GM12878 (cell line): ENCODE measurements around the gene TET3. TPM values are rescaled to one million over a fixed set of nuclear protein-coding genes. Genes with fewer than 3 reads are reported as not detected.

Source experiments
- ATAC-seq: fragments of 200-7000 bp; cut with Tn5 transposase; 3 replicates; pipeline ENCODE4 v1.9.1; 2020; ENCODE audit warnings: mild to moderate bottlenecking, moderate library complexity
- BruUV-seq: library from RNA; stranded (reverse); fragments of 400-500 nt; replicated peaks from 2 replicates; lab custom pipeline; 2021; lab: Mats Ljungman, UMichigan
- CTCF ChIA-PET: fragments of 300-600 bp; sonication (Branson Sonifier 250); formaldehyde crosslinking; extraction: SDS; loops from one replicate; lab custom pipeline; 2021; ENCODE audit warnings: inconsistent platforms; lab: Yijun Ruan, JAX
- POLR2A ChIA-PET: fragments of 350-600 bp; formaldehyde crosslinking; extraction: SDS; loops from one replicate; lab custom pipeline; 2021; ENCODE audit warnings: inconsistent platforms; lab: Charles Lee
- RAD21 ChIA-PET: fragments of 300-600 bp; sonication (Branson Sonifier 250); formaldehyde crosslinking; loops from one replicate; lab custom pipeline; 2023; ENCODE audit warnings: antibody characterized with exemption; ENCODE audit not compliant: unreplicated experiment; lab: Charles Lee
- SMC1A ChIA-PET: fragments of 300-600 bp; sonication (Branson Sonifier 250); formaldehyde crosslinking; loops from one replicate; lab custom pipeline; 2023; ENCODE audit not compliant: unreplicated experiment, uncharacterized antibody; lab: Charles Lee
- DNase-seq: peaks from one replicate; pipeline ENCODE4 v3.0.0-alpha.2; 2011; ENCODE audit warnings: low read depth, low spot score
- FAIRE-seq: peaks from 3 replicates; lab custom pipeline; 2011; peaks lifted over from hg19 to GRCh38; lab: Jason Lieb, UNC
- H2AFZ ChIP-seq: 2 replicates; pipeline ENCODE4 v1.6.0; 2011; ENCODE audit warnings: low read depth, low read length, control low read depth; ENCODE audit not compliant: control insufficient read depth
- H3K27ac ChIP-seq: 2 replicates; pipeline ENCODE4 v1.5.1; 2011; ENCODE audit warnings: control low read depth; ENCODE audit not compliant: control insufficient read depth, insufficient read depth
- H3K27me3 ChIP-seq, 2 experiments: replicated peaks in 1 of 2; 2 replicates each; pipeline versions ENCODE4 v1.6.0 to v1.6.1; 2011; ENCODE audit warnings: low read length in 1 of 2; ENCODE audit not compliant: control insufficient read depth in 2 of 2, insufficient read depth in 2 of 2
- H3K36me3 ChIP-seq, 2 experiments: 2 replicates each; pipeline ENCODE4 v1.5.1; 2011; ENCODE audit warnings: low read length in 1 of 2; ENCODE audit not compliant: control insufficient read depth in 2 of 2, insufficient read depth in 2 of 2
- H3K4me1 ChIP-seq: 2 replicates; pipeline ENCODE4 v1.6.1; 2011; ENCODE audit warnings: mild to moderate bottlenecking, low read length, moderate library complexity, mixed read lengths; ENCODE audit not compliant: control insufficient read depth, insufficient read depth
- H3K4me2 ChIP-seq: 2 replicates; pipeline ENCODE4 v1.6.0; 2011; ENCODE audit warnings: control low read depth; ENCODE audit not compliant: control insufficient read depth, insufficient read depth
- H3K4me3 ChIP-seq: fragments of 200-600 bp; sonication (generic); 2 replicates; pipeline ENCODE4 v1.5.1; 2016
- H3K79me2 ChIP-seq: 2 replicates; pipeline ENCODE4 v1.6.0; 2011; ENCODE audit warnings: low read length; ENCODE audit not compliant: control insufficient read depth, insufficient read depth
- H3K9ac ChIP-seq: 2 replicates; pipeline ENCODE4 v1.8.0; 2011; ENCODE audit warnings: low read length, control low read depth, mixed read lengths; ENCODE audit not compliant: control insufficient read depth, insufficient read depth
- H3K9me3 ChIP-seq: replicated peaks from 3 replicates; pipeline ENCODE4 v1.5.1; 2011; ENCODE audit warnings: mild to moderate bottlenecking, low read length; ENCODE audit not compliant: control insufficient read depth, insufficient read depth
- H4K20me1 ChIP-seq: 2 replicates; pipeline ENCODE4 v1.6.0; 2011; ENCODE audit not compliant: control insufficient read depth, insufficient read depth
- CBFB ChIP-seq: IDR thresholded peaks from 2 replicates; pipeline ENCODE4 v1.6.1; 2016; ENCODE audit warnings: antibody characterized with exemption, low read depth
- EGR1 ChIP-seq, 2 experiments: IDR thresholded peaks; 1 replicate in 1 of 2; 2 replicates in 1 of 2; pipeline ENCODE4 v1.6.1; 2011 to 2012; ENCODE audit warnings: low read depth in 2 of 2, low read length in 2 of 2, borderline replicate concordance in 1 of 2, mild to moderate bottlenecking in 1 of 2, moderate library complexity in 1 of 2
- HCFC1 ChIP-seq: fragments of 150-350 bp; IDR thresholded peaks from 2 replicates; pipeline ENCODE4 v1.6.1; 2014; ENCODE audit warnings: low read length
- NBN ChIP-seq: fragments of 450-650 bp; IDR thresholded peaks from 2 replicates; pipeline ENCODE4 v1.6.1; 2016
- NFYB ChIP-seq: IDR thresholded peaks from 2 replicates; pipeline ENCODE4 v1.6.1; 2011; ENCODE audit warnings: low read depth, mild to moderate bottlenecking, low read length, improper control_type of control experiment, moderate library complexity; ENCODE audit not compliant: insufficient read depth
- PML ChIP-seq: IDR thresholded peaks from 2 replicates; pipeline ENCODE4 v1.6.1; 2012; ENCODE audit warnings: low read length, inconsistent platforms
- SRF ChIP-seq, 2 experiments: IDR thresholded peaks; 2 replicates each; pipeline ENCODE4 v1.6.1; 2011; ENCODE audit warnings: low read depth in 2 of 2, low read length in 2 of 2, mild to moderate bottlenecking in 1 of 2, moderate library complexity in 1 of 2
- SUPT20H ChIP-seq: IDR thresholded peaks from 2 replicates; pipeline ENCODE4 v1.6.1; 2011; ENCODE audit warnings: low read depth, mild to moderate bottlenecking, low read length, moderate library complexity, borderline replicate concordance; ENCODE audit not compliant: control insufficient read depth
- YBX1 ChIP-seq: fragments of 450-650 bp; IDR thresholded peaks from 2 replicates; pipeline ENCODE4 v1.6.1; 2016; ENCODE audit warnings: antibody characterized with exemption
- ZNF384 ChIP-seq: IDR thresholded peaks from 2 replicates; pipeline ENCODE4 v1.6.1; 2012; ENCODE audit warnings: low read depth, mild to moderate bottlenecking, low read length, improper control_type of control experiment, borderline replicate concordance
- WGBS: methylation state at CpG from one replicate; pipeline ENCODE4 v1.1.6; 2016; ENCODE audit warnings: low lambda C conversion rate; ENCODE audit not compliant: insufficient replicate concordance, insufficient coverage; ENCODE audit errors: missing lambda C conversion rate; 5-methylcytosine and 5-hydroxymethylcytosine counted together
- in situ Hi-C: fragments of 300-500 bp; cut with MboI; formaldehyde crosslinking; loops from 9 replicates; pipeline ENCODE4 v1.14.3; 2018; ENCODE audit warnings: mixed read lengths
- intact Hi-C: fragments of 100-400 bp; cut with micrococcal nuclease; formaldehyde crosslinking; loops from one replicate; pipeline ENCODE4 v1.14.2; 2022; ENCODE audit not compliant: unreplicated experiment
- polyA plus RNA-seq, 11 experiments: library from polyadenylated mRNA; depleted of rRNA in 4 of 11; unstranded in 6 of 11; stranded (reverse) in 5 of 11; fragments of >200 nt; fragmentation: Nextera tagmentation in 4 of 11; fragmentation: Illumina TruSeq in 1 of 11; extraction: Ambion mirVana in 4 of 11; extraction: Trizol in 1 of 11; gene quantifications; 1 replicate in 1 of 11; 2 replicates in 10 of 11; pipeline versions ENCODE4 v1.2.1 to v1.2.3, GENCODE V29; 2011 to 2016; ENCODE audit warnings: inconsistent platforms in 2 of 11, missing spikeins in 2 of 11, low read depth in 1 of 11
- total RNA-seq, 4 experiments: library from RNA; depleted of rRNA in 3 of 4; stranded (reverse); fragments of >200 nt in 3 of 4; fragmentation: Illumina TruSeq in 1 of 4; extraction: Trizol in 1 of 4; gene quantifications; 2 replicates each; pipeline versions ENCODE4 v1.2.1 to v1.2.3, GENCODE V29; 2013 to 2021
- TF ChIP-seq, protein P1 (sequence below): fragments of 150-350 bp; IDR thresholded peaks from 2 replicates; pipeline ENCODE4 v1.6.1; 2014; ENCODE audit warnings: mild to moderate bottlenecking, low read depth, low read length
- TF ChIP-seq, protein P2 (sequence below): IDR thresholded peaks from 2 replicates; pipeline ENCODE4 v1.6.1; 2012; ENCODE audit warnings: low read depth, low read length, improper control_type of control experiment
- TF ChIP-seq, protein P3 (sequence below): IDR thresholded peaks from 2 replicates; pipeline ENCODE4 v1.6.1; 2012; ENCODE audit warnings: mild to moderate bottlenecking, low read depth, low read length

Gene TET3
- total and polyA plus RNA-seq, 10 of the 15 experiments (the other 5 are each of a cell fraction or from before 2014, with no cell fraction given), result 0.77 to 25.9 (median 8.5) TPM

DNA sequence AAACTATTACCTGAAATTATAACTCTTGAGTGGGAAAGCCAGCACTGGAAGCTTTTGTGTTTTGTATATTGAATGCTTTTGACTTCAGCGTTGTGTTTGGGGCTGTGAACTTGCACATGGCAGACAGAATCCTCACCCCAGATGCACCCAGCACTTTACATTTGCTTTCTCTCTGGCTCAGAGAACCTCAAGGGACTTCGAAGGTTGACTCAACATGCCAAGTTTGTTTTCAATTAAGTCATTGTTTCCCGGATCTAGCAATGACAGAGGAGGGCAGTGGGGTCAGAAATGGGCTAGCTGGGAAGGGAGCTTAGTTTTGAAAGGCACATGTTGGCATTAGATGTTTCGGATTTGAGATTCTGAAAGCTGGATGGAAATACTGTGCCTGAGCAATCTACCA, 22.4 kb downstream of the TET3 start:
- no peaks in the 10 kb centered on the region for H3K9me3 ChIP-seq
- no peak overlapping the region for H3K27ac ChIP-seq
- DNase-seq, result no peak
- no peak for TF ChIP-seq NFYB
- no peak for TF ChIP-seq PML
- TF ChIP-seq HCFC1, result no peak
- no peak for TF ChIP-seq CBFB
- TF ChIP-seq, protein P1, sequence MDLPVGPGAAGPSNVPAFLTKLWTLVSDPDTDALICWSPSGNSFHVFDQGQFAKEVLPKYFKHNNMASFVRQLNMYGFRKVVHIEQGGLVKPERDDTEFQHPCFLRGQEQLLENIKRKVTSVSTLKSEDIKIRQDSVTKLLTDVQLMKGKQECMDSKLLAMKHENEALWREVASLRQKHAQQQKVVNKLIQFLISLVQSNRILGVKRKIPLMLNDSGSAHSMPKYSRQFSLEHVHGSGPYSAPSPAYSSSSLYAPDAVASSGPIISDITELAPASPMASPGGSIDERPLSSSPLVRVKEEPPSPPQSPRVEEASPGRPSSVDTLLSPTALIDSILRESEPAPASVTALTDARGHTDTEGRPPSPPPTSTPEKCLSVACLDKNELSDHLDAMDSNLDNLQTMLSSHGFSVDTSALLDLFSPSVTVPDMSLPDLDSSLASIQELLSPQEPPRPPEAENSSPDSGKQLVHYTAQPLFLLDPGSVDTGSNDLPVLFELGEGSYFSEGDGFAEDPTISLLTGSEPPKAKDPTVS, result no peak
- no peak for TF ChIP-seq SUPT20H
- no peak for TF ChIP-seq NBN
- TF ChIP-seq EGR1 (IDR thresholded peaks at IDR 0.05; ENCODE audit: borderline replicate concordance in 1 of 2, low read depth in 2 of 2, low read length in 2 of 2), result no peak
- TF ChIP-seq YBX1, result no peak
- TF ChIP-seq, protein P2, sequence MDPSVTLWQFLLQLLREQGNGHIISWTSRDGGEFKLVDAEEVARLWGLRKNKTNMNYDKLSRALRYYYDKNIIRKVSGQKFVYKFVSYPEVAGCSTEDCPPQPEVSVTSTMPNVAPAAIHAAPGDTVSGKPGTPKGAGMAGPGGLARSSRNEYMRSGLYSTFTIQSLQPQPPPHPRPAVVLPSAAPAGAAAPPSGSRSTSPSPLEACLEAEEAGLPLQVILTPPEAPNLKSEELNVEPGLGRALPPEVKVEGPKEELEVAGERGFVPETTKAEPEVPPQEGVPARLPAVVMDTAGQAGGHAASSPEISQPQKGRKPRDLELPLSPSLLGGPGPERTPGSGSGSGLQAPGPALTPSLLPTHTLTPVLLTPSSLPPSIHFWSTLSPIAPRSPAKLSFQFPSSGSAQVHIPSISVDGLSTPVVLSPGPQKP, result no peak
- TF ChIP-seq ZNF384, result no peak
- TF ChIP-seq, protein P3, sequence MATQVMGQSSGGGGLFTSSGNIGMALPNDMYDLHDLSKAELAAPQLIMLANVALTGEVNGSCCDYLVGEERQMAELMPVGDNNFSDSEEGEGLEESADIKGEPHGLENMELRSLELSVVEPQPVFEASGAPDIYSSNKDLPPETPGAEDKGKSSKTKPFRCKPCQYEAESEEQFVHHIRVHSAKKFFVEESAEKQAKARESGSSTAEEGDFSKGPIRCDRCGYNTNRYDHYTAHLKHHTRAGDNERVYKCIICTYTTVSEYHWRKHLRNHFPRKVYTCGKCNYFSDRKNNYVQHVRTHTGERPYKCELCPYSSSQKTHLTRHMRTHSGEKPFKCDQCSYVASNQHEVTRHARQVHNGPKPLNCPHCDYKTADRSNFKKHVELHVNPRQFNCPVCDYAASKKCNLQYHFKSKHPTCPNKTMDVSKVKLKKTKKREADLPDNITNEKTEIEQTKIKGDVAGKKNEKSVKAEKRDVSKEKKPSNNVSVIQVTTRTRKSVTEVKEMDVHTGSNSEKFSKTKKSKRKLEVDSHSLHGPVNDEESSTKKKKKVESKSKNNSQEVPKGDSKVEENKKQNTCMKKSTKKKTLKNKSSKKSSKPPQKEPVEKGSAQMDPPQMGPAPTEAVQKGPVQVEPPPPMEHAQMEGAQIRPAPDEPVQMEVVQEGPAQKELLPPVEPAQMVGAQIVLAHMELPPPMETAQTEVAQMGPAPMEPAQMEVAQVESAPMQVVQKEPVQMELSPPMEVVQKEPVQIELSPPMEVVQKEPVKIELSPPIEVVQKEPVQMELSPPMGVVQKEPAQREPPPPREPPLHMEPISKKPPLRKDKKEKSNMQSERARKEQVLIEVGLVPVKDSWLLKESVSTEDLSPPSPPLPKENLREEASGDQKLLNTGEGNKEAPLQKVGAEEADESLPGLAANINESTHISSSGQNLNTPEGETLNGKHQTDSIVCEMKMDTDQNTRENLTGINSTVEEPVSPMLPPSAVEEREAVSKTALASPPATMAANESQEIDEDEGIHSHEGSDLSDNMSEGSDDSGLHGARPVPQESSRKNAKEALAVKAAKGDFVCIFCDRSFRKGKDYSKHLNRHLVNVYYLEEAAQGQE, result no peak
- no peak for TF ChIP-seq SRF (IDR thresholded peaks at IDR 0.05; ENCODE audit: low read depth in 2 of 2, low read length in 2 of 2)
- in situ Hi-C loops, result no loop called here
- H3K4me1 ChIP-seq, result peaks cover under 1% of the 10 kb centered on the region; the same call in 1 of the 2 replicates
- no peak overlapping the region for H3K4me2 ChIP-seq
- H3K9ac ChIP-seq, result no peak overlapping the region
- WGBS, result 27% methylated on average over 4 of the region's 4 CpGs
- intact Hi-C loops, result no loop called here
- H2AFZ ChIP-seq, result no peak overlapping the region
- H4K20me1 ChIP-seq, result peaks cover 12% of the 10 kb centered on the region; the same call in 1 of the 2 replicates
- POLR2A ChIA-PET, result interaction anchor here (1.1 to 1.9 kb wide), 2 partner anchors 12 to 14 kb away, joined by 3 to 5 read pairs; no protein-coding TSS in a partner anchor
- H3K79me2 ChIP-seq, result peaks cover 93% of the 10 kb centered on the region
- SMC1A ChIA-PET, result interaction anchor here (1.3 to 5.0 kb wide), 6 partner anchors 12 to 140 kb away, joined by 3 to 25 read pairs (median 6); no protein-coding TSS in a partner anchor
- no peak overlapping the region for H3K4me3 ChIP-seq
- peaks cover 32 to 35% of the 10 kb centered on the region in 2 experiments for H3K36me3 ChIP-seq
- RAD21 ChIA-PET, result interaction anchor here (1.1 to 1.3 kb wide), 2 partner anchors 10 to 86 kb away, joined by 3 read pairs; no protein-coding TSS in a partner anchor
- CTCF ChIA-PET, result interaction anchor here (0.9 to 1.0 kb wide), 2 partner anchors 10 to 12 kb away, joined by 4 to 5 read pairs; no protein-coding TSS in a partner anchor
- FAIRE-seq, result no peak
- BruUV-seq, result no TSS peak
- H3K27me3 ChIP-seq, result no peaks in the 10 kb centered on the region
- no peak for ATAC-seq
